ENCODE data around the gene CDX1.

DNA sequence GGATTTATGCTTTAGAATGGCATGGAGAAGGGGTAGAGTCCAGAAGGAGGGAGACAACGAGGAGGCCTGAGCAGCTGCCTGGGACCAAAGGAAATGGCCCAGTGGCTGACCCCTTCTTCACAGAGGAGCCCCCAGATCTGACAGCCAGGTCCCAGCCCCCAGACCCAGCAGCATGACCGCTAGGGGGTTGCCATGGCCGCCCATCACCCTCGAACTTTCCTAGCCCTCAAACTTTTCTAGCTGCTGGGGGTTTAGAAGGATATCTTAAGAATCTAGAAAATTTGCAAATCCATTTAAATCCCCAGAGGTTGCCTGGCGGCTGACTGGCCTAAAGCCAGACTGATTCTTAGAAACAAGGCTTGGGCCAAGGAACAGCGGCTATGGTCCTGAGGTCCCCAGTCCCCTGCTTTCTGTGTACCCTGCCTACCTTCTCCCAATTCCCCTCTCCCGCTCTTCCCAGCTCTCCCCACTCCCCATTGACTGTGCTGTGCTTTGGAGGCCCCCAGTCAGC, 11.9 kb upstream of the CDX1 start:
- TF ChIP-seq, protein P1, sequence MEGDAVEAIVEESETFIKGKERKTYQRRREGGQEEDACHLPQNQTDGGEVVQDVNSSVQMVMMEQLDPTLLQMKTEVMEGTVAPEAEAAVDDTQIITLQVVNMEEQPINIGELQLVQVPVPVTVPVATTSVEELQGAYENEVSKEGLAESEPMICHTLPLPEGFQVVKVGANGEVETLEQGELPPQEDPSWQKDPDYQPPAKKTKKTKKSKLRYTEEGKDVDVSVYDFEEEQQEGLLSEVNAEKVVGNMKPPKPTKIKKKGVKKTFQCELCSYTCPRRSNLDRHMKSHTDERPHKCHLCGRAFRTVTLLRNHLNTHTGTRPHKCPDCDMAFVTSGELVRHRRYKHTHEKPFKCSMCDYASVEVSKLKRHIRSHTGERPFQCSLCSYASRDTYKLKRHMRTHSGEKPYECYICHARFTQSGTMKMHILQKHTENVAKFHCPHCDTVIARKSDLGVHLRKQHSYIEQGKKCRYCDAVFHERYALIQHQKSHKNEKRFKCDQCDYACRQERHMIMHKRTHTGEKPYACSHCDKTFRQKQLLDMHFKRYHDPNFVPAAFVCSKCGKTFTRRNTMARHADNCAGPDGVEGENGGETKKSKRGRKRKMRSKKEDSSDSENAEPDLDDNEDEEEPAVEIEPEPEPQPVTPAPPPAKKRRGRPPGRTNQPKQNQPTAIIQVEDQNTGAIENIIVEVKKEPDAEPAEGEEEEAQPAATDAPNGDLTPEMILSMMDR (IDR thresholded peaks at IDR 0.05; ENCODE audit: insufficient read depth, low read length, poor library complexity, severe bottlenecking): no peak
- TF ChIP-seq EZH2phosphoT487 (conservative IDR thresholded peaks at IDR 0.05; ENCODE audit: low read length): no peak

Data from SU-DHL-6 (cell line).